NCI-H128 (cell line): ENCODE results near the gene MYO15A.

Experiments used
- DNase-seq: peaks from one replicate; lab custom pipeline; 2025; ENCODE audit not compliant: unreplicated experiment; lab: John Stamatoyannopoulos, UW

The MYO15A gene

DNA sequence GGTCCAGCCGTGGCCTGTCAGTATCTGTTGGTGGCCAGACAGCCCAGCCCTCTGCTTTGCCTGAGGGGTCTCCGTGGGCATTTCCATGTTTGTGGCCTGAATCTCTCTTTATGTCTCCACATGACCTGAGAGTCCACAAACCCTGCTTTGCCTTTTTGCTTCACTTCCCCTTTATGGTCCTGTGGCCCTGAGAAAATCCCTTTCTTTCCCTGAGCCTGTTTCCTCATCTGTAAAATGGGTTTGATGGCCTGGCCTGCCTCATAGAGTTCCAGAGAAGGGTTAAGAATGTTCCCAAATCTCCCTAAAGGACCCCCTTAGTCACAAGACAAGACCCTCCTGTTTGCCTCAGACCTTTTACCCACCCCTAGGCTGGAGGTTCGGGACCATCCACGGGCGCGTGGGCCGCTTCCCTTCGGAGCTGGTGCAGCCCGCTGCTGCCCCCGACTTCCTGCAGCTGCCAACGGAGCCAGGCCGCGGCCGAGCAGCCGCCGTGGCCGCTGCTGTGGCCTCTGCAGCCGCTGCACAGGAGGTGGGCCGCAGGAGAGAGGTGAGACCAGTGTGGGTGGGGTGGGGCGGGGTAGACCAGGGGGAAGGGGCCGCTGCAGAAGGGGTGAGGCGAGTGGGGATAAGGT, 48.9 kb downstream of the MYO15A start:
- DNase-seq = no peak

DNA sequence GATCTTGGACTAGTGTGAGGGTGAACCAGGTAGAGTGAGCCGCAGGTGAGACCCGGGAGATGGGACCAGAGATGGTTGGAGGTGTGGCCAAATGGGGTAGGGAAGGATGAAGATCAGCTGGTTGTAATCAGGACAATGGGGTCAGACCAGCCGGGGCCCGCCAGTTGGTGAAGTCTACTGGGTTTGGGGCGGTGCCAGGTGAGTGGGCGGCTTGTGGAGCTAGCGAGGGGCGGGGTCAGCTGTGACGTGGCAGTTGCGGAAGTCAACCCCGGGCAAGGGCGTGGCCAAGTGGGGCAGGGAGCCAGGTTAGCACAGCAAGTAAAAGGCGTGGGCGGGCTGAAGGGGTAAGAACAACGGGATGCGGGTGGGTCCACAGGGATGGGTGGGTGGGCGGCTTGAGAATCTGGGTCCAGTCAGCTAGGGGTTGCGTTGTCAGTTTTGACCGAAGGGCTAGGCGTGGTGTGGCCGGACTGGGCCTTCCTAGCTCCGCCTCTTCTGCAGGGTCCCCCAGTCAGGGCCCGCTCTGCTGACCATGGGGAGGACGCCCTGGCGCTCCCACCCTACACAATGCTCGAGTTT, 49.6 kb downstream of the MYO15A start:
- DNase-seq = no peak

DNA sequence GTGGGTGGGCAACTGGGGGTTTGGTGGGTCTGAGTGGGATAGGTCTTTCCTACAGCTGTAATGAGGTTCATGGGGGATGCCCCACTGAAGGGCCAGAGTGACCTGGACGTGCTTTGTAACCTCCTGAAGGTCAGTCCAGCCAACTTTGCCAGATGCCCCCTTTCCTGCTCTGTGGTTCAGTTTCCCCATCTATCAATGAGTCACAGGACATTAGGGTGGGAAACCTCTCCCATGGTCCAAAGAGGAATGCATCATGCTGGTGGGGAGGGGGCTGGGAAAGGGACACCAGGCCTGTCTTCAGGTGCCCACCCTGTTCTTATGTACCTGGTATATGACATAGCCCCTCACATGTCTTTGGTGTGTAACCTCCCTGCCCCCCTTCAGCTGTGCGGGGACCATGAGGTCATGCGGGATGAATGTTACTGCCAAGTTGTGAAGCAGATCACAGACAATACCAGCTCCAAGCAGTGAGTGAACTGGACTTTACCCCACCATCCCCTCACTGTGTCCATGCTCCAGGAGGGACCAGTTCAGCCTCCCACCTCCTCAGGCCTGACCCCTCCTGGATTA, 51.1 kb downstream of the MYO15A start:
- no peak for DNase-seq

DNA sequence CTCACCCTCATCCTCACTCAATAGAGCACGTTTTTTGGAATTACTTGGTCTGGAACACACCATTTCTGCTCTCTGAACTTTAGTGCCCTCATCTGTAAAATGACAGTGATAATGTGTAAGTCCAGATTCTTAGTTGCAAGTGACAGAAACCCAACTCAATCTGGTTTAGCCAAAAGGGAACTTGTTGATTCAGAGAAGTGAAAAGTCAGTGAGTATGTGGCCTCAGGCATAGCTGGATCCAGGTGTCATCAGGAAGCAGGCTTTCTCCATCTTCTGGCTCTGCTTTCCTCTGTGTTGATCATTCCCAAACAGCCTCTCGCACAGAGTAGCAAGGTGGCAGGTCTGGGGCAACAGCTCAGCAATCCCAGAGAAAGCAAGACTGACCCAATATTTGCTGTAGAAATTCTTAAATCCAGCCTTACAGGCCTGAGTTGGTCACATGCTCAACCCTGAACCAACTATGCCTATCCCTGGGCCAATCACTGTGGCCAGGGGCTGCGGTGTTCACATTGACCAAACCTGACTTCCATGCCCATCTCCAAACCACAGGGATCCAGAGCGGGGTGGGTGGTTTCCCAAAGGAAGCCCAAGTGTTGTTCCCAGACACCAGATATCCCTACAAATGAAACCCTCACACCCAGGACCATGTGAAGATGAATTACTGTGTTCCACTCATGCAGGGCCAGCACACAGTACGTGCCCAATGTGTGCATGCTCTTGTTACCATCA, 51.7 kb downstream of the MYO15A start:
- no peak for DNase-seq

DNA sequence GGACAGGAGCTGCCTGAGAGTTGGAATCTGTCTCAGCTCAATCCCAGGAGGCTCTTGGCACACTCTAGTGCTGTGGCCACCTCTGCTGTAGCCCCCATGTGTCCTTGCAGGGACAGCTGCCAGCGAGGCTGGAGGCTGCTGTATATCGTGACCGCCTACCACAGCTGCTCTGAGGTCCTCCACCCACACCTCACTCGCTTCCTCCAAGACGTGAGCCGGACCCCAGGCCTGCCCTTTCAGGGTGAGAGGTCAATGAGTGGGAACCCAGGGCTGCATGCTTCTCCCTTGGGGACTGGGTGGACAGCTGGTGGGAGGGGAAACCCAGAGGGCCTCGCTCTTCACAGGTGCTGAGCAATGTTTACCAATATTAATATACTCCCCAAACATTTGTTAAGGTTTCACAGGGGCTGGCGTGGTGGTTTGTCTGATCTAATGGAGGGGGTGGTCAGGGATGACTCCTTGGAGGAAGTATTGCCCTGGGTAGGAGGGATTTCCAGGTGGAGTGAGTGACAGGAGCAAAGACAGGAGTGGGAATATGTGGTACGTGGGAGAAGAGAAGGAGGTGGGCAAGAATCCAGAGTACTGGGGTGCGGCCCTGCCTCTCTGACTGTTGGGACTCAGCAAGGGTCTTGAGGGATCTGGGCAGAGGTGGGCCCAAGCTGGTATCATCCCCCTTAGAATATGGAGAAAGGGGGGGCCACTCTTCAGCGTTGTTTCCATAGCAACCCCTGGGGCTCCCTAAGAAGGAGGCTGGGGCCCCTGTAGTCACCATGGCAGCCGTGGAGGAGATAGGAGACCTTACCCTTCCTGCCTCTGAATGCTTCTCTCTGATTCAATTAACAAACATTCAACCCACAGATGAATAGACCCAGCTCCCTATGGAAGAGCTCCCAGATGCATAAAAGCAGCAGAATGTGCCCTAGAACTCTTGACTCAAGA, 52.9 kb downstream of the MYO15A start:
- no peak for DNase-seq

DNA sequence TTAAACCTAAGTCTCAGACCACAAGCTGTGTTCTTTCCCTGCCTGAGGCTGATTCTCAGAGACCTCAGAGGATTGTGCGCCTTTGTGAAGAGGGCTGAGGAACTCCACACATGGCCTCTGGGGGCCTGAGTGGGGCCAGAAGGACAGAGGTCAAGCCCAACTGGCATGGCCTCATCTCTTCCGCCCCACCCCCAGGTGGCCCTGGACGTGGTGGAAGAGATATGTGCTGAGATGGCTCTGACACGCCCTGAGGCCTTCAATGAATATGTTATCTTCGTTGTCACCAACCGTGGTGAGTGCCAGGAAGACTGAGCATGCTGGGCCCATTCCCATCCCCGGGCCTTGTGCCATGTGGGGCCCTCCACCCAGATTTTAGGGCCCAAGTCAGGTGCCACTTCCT, 55.0 kb downstream of the MYO15A start:
- DNase-seq = no peak

DNA sequence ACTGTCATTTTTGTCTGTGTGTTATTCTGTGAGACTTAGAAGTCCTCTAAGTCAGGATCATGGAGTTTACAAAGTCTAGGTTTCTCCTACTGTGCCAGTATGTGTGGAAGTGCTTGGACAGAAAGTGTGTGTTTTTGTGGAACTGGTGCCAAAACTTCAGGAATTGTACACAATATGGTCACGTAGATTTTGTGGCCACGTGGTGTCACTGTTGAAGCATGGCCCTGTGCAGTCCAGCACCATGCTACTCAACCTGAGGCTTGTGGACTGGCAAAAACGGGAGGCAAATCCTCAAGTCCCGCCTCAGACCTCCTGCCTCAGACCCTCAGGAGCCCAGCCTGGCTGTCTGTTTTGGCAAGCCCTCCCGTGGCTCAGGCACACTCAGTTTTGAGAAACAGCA, 58.3 kb downstream of the MYO15A start:
- no peak for DNase-seq

DNA sequence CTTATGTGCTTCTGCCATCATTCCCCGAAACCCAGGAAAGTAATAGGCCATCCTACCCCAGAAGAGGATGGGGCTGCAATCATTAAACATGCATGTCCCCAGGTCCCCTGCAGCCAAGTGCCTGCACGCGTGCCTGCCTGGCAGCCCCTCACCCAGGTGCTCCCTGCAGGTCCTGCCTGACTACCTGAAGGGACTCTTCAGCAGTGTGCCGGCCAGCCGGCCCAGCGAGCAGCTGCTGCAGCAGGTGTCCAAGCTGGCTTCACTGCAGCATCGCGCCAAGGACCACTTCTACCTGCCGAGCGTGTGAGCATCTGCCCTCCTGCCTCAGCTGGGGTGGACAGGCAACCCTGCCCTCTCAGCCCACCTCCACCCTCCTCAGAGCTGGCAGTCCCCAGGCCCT, 58.9 kb downstream of the MYO15A start:
- no peak for DNase-seq

DNA sequence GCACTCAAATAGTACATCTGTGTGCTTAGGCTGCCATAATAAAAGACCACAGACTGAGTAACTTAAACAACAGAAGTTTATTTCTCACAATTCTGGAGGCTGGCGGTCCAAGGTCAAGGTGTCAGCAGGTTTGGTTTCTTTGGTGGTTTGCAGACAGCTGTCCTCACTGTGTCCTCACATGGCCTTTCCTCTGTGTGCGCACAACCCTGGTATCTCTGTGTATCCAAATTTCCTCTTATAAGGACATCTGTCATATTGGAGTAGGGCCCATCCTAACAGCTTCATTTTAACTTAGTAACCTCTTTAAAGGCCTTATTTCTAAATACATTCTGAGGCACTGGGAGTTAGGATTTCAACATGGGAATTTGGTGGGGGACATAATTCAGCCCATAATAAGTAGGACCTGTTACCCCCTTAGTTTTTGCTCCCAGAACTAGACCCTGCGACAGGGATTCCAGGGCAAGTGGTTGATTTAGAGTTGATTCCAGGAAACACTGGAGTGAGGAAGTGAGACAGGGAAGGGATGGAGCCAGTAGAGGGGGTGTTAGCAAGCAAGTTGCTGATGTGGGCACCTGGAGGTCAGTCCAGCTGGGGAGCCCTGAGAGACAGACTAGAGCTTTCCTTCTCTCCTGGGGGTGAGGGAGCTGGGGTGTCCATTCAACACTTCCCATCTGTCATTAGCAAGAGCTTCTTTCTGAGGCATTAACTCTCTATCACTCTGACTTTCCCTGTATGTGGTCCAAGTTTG, 64.1 kb downstream of the MYO15A start:
- no peak for DNase-seq

DNA sequence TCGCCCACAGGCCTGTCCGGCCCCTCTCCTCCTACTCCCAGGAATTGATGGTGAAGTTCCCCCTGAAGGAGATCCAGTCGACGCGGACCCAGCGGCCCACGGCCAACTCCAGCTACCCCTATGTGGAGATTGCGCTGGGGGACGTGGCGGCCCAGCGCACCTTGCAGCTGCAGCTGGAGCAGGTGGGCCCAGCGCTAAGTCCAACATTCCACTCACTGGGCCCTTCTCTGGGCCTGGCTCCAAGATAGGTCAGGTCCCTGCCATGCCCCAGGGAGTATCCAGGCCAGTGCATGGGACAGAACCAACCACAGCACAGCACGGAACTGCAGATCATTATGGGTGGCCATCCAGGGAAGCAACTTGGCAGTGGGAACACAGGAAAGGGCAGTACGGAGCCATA, 65.2 kb downstream of the MYO15A start:
- no peak for DNase-seq

DNA sequence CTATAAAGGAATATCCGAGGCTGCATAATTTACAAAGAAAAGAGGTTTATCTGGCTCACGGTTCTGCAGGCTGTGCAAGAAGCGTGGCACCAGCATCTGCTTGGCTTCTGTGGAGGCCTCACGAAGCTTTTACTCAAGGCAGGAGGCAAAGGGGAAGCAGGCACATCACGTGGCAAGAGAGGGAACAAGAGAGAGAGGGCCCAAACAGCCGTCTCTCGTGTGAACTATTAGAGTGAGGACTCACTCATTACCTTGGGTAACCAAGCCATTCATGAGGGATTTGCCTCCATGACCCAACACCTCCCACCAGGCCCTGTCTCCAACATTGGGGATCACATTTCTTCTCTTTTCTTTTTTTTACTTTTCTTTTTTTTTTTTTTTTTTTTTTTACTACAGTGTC, 67.6 kb downstream of the MYO15A start:
- DNase-seq = no peak

DNA sequence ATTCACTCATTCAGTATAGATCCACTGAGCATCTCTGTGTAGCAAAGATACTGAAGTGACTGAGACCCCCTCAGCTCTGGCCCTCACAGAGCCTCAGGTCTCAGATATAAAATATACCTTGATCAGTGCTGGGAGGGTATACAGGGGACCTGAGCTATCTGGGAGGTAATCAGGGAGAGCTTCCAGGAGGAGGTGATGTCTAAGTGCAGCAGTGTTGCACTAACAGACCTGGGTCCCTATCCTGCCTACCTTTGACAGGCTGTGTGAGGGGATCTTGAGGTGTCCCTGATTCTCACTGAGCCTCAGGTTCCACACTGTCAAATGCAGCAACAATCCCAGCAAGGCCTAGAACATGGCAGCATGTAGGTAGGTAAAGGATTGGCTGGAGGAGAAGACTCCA, 68.6 kb downstream of the MYO15A start:
- no peak for DNase-seq

DNA sequence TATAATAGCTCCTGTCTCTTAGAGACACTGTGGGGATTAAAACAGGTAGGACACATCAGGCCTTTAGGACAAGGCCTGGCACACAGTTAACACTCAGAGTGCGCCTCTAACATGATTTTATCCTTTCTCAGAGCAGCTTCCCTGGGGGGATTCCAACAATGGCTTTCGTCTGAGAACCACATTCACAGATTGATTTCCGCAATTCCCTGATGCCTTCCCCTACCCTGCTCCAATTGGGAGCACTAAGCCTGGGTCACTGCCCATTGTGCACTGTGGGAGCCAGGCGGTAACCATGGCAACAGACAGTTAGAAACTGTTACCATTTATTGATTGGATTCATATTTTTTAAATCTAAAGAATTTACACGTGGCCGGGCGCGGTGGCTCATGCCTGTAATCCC, 69.2 kb downstream of the MYO15A start:
- DNase-seq = no peak

DNA sequence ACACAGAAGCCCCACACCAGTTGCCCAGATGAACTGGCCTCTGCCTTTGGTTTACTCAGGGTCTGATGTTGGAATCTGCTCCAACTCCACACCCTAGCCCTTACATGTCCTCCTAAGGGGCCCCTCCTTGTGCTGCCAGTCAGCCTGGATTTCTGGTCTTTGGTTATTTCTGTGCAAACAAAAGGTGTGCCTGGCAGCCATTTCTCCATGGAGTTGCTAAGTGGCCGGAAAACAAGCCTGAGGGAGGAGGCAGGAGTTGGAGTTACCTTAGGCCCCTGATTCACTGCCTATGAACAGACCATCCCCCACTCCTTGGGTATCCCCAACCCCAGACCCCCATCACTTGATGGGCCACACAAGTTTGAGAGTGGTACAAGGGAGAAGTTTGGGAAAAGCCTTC, 70.6 kb downstream of the MYO15A start:
- DNase-seq = no peak

DNA sequence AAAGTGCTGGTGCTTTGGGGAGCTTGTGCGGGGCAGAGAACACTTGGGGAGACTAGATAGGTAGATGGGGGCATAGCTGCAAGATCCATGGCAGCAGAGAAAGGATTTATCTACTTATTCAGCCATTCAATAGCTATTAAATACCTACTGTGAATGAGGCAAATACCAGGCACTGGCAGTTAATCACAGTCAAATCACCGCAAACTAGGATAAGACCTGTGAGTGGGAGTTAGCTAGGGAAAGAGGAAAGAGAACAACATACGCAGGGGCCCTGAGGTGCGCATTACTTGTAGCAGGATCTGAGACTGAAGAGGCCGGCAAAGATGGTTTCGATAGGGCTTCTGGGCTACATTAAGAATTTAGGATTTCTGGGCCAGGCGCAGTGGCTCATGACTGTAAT, 71.2 kb downstream of the MYO15A start:
- DNase-seq = no peak

DNA sequence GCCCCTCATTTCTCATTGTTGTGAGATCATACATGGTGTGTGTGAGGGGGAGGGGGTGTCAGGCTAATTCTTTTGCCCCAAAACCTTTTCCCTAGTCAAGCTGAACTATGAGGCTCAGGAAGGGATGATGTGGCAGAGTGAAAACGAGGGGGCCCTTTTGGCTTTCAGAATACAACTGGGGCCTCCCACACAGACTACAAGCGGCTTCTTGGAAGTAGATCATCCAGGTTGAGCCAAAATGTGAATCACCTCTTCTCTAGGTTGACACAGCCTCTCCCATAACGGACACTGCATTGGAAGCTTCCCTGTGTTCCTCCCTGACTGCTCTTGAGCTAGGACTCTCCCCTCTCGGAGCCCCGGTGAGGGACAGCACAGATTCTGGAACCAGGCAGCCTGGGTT, 72.8 kb downstream of the MYO15A start:
- DNase-seq = no peak

DNA sequence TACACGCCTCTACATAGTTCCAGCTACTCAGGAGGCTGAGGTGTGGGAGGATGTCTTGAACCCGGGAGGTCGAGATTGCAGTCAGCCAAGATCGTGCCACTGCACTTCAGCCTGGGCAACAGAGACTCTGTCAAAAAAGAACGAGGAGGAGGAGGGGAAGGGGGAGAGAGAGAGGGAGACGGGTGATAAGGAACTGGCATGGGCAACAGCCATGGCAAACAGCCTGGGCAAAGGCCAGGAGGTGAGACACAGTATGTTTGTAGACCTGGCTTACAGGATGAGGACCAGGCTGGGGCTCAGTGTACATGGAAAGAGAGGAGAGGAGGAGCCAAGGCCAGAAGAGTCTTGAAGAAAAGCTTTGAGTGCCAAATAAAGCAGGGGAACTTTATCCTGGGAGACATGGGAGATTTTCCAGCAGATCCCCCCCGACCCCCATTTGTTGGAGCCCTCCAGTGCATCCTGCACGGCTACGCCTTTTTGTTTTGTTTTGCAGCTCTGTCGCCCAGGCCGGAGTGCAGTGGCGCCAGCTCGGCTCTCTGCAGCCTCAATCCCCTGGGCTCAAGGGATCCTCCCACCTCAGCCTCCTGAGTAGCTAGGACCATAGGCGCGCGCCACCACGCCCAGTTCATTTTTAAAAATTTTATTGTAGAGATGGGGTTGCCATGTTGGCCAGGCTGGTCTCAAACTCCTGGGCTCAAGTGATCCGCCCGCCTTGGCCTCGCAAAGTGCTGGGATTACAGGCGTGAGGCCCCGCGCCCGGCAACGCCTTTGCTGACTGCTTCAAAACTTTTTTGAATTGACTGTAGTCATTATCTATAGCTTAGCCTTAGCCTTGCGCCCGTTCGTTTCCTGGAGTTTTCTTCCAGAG, 73.8 kb downstream of the MYO15A start:
- no peak for DNase-seq

DNA sequence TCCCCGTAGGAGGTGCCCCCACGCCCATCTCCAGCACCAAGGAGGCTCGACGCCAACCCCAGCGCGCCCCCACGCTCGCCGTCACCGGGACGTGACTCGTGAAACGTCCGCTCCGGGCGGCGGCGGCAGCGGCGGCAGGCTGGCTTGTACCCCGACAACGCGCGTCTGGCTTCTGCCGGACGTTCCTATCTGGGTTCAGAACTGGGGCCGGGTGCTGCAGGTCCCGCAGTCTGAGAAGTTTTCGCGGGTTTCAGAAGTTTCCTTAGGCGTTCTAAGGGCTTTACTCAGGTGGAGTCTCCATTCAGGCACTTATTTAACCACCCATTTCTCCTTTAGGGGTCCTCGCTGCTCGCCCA, 74.4 kb downstream of the MYO15A start:
- peak; percentile 67 for DNase-seq

DNA sequence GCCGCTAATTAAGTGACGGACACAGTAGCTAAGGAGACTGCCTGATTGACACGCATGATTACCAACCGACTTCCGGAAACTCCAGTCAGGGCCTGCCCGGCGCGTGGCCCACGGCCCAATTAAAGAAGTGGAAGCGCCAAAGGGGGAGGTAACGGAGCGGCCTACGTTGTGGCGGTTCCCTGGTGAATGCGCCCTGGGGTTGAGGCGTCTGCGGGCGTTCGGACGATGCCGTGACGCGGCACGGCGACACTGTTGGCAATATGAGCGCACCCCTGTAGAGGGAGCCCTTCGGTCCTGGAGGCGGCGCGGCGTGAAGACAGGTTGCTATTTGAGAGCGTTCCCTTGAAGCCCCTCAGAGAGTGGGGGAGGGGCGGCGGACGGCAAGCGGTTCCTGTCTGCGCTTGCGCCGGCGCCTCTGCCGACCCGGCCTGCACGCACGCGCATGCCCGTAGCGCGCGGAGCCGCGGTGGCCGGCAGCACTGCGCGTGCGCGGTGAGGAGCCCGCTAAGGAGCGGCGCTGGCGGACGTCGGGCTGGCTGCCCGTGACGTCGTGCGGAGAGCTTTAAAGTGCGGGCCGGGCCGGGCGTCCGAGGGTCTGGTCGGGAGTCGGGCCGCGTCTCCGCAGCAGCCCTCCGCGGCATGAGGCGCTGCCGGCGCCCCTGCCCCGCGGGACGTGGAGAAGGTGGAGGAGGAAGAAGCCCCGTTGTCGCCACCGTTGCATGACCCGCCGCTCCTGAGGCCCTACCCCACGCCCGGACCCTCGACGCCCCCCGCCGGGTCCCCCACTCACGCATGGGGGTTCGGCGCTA, 75.0 kb downstream of the MYO15A start, which contains the start of gene ALKBH5:
Gene ALKBH5 (plus strand): TSS at position 495 of the 809 bp plus-strand sequence. CDS start 416 bp downstream, outside the sequence.
- peak; percentile 94 for DNase-seq
